GM12801 (cell line): ENCODE data around the gene ACOX3.

Source experiments
- CTCF ChIP-seq: IDR thresholded peaks from one replicate; pipeline ENCODE4 v1.5.1; 2011; ENCODE audit warnings: control low read depth; ENCODE audit not compliant: insufficient read length; ENCODE audit errors: extremely low read depth

ACOX3 gene

GRCh38 chr4:8440492-8441311 is at the start of gene ACOX3, which contains the start of gene TRMT44:
Gene ACOX3, minus strand, starts transcription at chr4:8440723. Its CDS starts 24,202 bp downstream, at chr4:8416521.
Gene TRMT44, plus strand, starts transcription at chr4:8440777. Its CDS starts 46 bp downstream, at chr4:8440823.
- TF ChIP-seq CTCF: no peak

DNA sequence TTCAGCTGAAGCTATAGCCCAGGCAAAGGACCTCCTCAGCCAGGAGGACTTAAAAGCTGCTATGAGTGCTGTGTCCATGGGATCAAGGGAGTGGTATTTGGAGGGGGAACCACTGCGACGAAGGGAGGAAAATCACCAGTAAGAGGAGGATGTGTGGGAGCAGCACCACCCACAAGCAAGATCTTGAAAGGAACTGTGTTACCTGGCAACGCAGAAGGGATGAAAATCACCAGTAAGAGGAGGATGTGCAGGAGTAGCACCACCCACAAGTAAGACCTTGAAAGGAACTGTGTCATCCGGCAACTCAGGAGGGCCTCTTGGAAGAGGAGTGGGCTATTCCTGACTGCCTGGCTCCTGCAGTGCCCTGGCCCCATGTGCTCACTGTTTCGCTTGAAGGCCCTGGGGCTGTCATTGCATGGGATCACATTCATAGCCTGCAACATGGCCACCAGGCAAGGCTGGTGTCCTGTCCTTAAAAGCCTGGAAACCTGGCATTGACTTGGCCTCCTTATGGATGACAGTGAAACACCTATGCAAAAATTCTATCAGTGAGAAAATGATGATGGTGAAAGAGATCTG is 48.4 kb upstream of the ACOX3 start:
- TF ChIP-seq CTCF: no peak

DNA sequence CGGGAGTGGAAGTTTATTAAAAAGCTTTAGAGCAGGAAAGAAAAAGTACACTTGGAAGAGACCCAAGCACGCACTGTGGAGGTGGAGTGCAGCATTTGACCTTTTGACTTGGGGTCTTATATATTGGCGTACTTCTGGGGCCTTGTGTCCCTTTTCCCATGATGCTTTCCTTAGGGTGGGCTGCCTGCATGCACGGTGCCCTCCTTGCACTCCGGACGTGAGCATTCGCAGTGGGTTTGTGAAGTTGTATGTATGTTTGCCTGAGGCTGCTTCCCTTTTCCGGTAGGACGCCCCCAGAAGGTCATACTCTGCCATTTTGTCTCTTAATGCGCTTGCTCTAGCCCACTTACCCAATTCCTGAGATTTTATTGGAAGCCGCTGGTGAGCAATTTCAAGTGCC is 39.7 kb upstream of the ACOX3 start:
- TF ChIP-seq CTCF: no peak

- no peak for TF ChIP-seq CTCF
These were observed 38.5 kb upstream of the ACOX3 start for GRCh38 chr4:8478801-8479744.

GRCh38 chr4:8478371-8478770 is 37.8 kb upstream of the ACOX3 start:
- TF ChIP-seq CTCF: no peak

DNA sequence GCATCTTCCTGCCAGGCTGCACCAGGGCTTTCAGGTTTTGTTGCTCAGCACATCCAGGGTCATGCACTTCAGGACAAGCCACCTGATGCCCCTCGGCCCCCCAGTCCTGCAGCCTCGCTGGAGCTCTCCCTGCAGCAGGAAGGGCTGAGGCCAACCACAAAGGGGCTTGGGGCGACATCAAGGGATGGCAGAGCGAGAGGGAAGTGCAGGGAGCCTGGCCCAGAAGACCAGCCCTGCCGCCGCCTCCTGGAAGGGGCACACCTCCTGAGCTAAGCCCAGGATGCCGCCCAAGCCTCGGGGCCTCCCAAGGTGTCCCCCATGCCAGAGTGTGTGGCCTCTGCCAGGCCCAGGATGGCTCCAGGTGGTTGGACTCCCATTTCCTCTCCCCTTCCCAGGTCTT is 37.2 kb upstream of the ACOX3 start:
- no peak for TF ChIP-seq CTCF

GRCh38 chr4:8477095-8477635 is 36.6 kb upstream of the ACOX3 start:
- TF ChIP-seq CTCF: no peak
